Lower lobe of right lung (tissue), 2 donors: ENCODE results near the gene MET. TPM values are rescaled to one million over a fixed set of nuclear protein-coding genes. Genes with fewer than 3 reads are reported as not detected.
A peak's percentile ranks its signal among the peaks of the same experiment; 100 is the strongest.

Experiments
- ATAC-seq, 2 donors: fragments of 200-7000 bp; cut with Tn5 transposase; one replicate each; pipeline ENCODE4 v1.9.1; 2020 to 2022; ENCODE audit warnings: mild to moderate bottlenecking in 2 of 2, moderate library complexity in 2 of 2
- DNase-seq: peaks from one replicate; pipeline ENCODE4 v3.0.0-alpha.2; 2020
- H3K27ac ChIP-seq: fragments of 200-600 bp; one replicate; pipeline ENCODE4 v1.8.0; 2022
- H3K27me3 ChIP-seq: fragments of 200-600 bp; one replicate; pipeline ENCODE4 v1.8.0; 2022; ENCODE audit warnings: low read depth
- H3K36me3 ChIP-seq: fragments of 200-600 bp; one replicate; pipeline ENCODE4 v1.8.0; 2022; ENCODE audit warnings: mild to moderate bottlenecking
- H3K4me1 ChIP-seq: fragments of 200-600 bp; one replicate; pipeline ENCODE4 v1.8.0; 2022
- H3K4me3 ChIP-seq: fragments of 200-600 bp; one replicate; pipeline ENCODE4 v1.8.0; 2022; ENCODE audit warnings: mild to moderate bottlenecking
- H3K9me3 ChIP-seq: fragments of 200-600 bp; one replicate; pipeline ENCODE4 v1.8.0; 2022
- intact Hi-C: fragments of 100-400 bp; cut with DNase I; formaldehyde crosslinking; loops from one replicate; pipeline ENCODE4 v1.11.0; 2022
- total RNA-seq: library from RNA; stranded (reverse); fragmentation: NEBNext Ultra II Directional; extraction: Animal tissue kit (Norgen Biotek cat#: 25700); gene quantifications from one replicate; pipeline ENCODE4 v1.2.1, GENCODE V29; 2021
- TF ChIP-seq, protein P1 (sequence below): fragments of 200-600 bp; IDR thresholded peaks from one replicate; pipeline ENCODE4 v1.8.0; 2022; ENCODE audit warnings: antibody characterized with exemption, mild to moderate bottlenecking
- donor health status: DM: no; HTN: yes; CAD: no; lungs with severe emphysema.

The MET gene
- total RNA-seq, 1 donor from 2014 or later: 74.3 TPM

DNA sequence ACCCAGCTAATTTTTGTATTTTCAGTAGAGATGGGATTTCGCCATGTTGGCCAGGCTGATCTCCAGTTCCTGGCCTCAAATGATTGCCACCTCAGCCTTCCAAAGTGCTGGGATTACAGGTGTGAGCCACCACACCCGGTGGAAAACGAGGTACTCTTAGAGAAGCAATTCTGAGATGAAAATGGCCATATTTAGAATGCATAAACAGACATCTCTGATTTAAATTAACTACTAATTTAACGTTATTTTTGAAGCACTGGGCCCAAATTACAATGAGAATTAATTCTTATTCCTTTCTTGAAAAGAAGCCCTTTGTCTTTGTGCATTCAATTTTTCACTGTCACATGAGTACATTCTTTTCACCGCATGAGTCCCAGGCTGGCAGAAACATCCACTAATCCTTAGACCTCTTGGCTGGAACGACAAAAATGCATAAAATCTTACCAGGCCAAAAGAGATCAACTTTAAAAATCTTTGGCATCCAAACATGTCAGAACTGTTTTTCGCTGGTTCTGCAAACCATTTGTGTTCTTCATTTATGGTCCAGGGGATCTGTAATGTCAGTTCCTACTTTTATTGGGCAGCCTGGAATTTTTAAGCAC, 130.2 kb downstream of the MET start:
- no peaks in the 10 kb centered on the region for H3K36me3 ChIP-seq
- no peak for DNase-seq
- TF ChIP-seq, protein P1, sequence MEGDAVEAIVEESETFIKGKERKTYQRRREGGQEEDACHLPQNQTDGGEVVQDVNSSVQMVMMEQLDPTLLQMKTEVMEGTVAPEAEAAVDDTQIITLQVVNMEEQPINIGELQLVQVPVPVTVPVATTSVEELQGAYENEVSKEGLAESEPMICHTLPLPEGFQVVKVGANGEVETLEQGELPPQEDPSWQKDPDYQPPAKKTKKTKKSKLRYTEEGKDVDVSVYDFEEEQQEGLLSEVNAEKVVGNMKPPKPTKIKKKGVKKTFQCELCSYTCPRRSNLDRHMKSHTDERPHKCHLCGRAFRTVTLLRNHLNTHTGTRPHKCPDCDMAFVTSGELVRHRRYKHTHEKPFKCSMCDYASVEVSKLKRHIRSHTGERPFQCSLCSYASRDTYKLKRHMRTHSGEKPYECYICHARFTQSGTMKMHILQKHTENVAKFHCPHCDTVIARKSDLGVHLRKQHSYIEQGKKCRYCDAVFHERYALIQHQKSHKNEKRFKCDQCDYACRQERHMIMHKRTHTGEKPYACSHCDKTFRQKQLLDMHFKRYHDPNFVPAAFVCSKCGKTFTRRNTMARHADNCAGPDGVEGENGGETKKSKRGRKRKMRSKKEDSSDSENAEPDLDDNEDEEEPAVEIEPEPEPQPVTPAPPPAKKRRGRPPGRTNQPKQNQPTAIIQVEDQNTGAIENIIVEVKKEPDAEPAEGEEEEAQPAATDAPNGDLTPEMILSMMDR: no peak
- no peaks in the 10 kb centered on the region for H3K27me3 ChIP-seq
- no peak overlapping the region for H3K4me3 ChIP-seq
- H3K9me3 ChIP-seq: no peaks in the 10 kb centered on the region
- H3K4me1 ChIP-seq: peaks cover 13% of the 10 kb centered on the region
- intact Hi-C loops: no loop called here
- ATAC-seq: no peak
- no peak overlapping the region for H3K27ac ChIP-seq

DNA sequence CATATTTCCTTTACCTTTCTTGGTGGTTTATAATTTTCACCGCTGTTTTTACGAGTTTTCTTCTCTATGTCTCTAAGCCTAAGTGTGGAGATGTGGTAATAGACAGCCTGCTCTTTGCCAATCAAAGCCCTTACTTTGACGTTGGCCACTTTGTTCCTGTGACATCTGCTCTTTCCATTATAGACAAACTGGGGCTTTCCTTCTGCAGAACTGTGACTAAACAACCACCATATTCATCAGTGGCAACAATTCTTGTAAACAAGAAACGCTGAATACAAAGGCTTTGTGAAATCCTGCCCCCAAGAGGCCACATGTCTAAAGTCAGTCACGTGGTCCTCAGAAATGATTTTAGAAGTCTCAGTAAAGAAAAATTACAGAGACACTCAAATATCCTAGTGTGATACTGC, 130.8 kb downstream of the MET start:
- no peaks in the 10 kb centered on the region for H3K9me3 ChIP-seq
- no peak overlapping the region for H3K27ac ChIP-seq
- H3K4me1 ChIP-seq: peaks cover 13% of the 10 kb centered on the region
- no peak overlapping the region for H3K4me3 ChIP-seq
- H3K27me3 ChIP-seq: no peaks in the 10 kb centered on the region
- no peaks in the 10 kb centered on the region for H3K36me3 ChIP-seq
- ATAC-seq: peak; percentile 32 to 53
- TF ChIP-seq, protein P1: peak; percentile 42
- DNase-seq: no peak
- intact Hi-C loops: no loop called here

DNA sequence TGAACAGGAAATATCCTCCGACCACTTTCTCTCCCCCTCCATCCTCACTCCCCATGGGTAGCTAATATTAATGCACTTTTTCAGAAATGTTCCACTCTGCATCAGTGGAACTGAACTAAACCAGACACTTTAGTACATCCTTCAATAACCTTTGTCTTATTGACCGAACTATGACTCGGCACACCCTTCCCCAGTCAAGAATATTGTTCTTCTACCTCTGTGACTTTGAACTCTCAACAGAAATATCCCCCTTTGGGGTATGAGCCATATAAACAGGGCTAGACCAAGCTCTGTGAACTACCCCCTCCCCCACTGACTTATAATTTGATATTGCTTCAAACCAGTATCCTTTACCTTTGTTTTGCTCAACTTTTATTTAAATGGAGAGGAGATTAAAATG, 132.5 kb downstream of the MET start:
- intact Hi-C loops: no loop called here
- no peaks in the 10 kb centered on the region for H3K9me3 ChIP-seq
- DNase-seq: no peak
- ATAC-seq: no peak
- H3K36me3 ChIP-seq: no peaks in the 10 kb centered on the region
- H3K4me3 ChIP-seq: no peak overlapping the region
- H3K27ac ChIP-seq: no peak overlapping the region
- no peaks in the 10 kb centered on the region for H3K27me3 ChIP-seq
- TF ChIP-seq, protein P1: no peak
- peaks cover 18% of the 10 kb centered on the region for H3K4me1 ChIP-seq

DNA sequence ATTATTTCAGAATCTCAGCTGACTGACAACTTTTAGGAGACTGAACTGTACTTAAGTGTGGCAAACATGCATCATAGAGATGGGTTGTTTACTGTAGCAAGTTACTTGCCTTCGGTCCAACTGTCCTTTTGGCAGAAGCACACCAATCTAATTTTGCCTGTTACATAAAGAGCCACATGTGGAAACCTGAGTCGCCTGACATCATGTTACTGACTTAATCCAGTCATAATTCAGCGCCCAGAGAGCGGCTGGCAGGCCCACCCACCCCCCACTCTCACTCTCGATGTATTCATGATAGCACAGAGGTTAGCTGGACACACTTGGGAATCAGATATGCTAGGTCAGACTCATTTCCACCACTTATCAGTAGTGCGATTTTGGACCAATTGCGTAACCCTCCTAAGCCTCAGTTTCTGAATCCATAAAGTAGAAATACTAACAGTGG, 133.1 kb downstream of the MET start:
- DNase-seq: no peak
- Histone ChIP-seq H3K36me3 (no peaks in the 10 kb centered on the region), H3K9me3 (no peaks in the 10 kb centered on the region), H3K27ac (no peak overlapping the region), H3K4me1 (peaks cover 21% of the 10 kb centered on the region), H3K27me3 (no peaks in the 10 kb centered on the region), H3K4me3 (no peak overlapping the region)
- TF ChIP-seq, protein P1: no peak
- ATAC-seq: peak in 1 of 2 donors; percentile 33
- intact Hi-C loops: loop anchor here (5.0 kb wide), 1 partner anchor 213 kb away; no protein-coding TSS in a partner anchor

DNA sequence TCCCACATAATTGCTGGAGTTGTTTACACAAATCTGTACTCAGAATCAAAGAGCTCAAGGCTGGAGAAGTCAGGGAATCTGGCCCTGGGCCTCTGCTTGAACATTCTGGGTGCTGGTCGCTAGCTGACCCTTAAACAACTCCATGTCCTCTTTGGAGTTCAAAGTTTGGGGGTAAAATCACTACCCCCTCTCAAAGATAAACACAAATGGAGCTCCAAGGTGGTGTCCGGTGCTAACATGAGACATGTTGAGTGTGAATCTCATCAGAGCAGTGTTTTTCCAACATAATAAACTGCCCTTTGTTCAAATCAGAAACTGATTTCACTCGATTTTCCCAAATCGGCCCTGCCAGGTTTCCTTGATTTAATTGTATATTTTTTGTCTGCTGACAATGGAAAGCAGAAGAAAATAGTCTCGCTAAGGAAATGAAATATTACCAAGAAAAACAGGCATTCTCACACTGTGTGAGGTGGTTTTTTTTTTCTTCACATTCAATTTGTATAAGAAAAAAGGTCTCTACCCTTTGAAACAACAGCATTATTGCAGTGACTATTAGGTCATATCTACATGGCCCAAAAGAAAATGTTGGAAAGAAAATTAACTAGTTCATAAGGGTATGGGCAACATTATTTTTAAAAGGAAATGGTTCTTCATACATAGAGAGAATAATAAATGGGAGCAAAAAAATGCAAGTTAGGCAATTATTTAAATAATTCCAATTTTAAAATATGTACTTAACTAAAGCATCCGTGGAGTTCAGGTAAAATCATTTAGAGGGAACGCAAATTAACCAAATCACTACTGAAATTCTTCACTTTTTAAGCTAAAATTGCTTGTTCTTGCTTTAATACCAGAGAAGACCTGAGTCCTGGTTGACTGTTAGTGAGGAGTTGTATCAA, 134.3 kb downstream of the MET start:
- no peaks in the 10 kb centered on the region for H3K36me3 ChIP-seq
- no peak overlapping the region for H3K4me3 ChIP-seq
- no peaks in the 10 kb centered on the region for H3K27me3 ChIP-seq
- no peak for ATAC-seq
- H3K27ac ChIP-seq: no peak overlapping the region
- H3K9me3 ChIP-seq: no peaks in the 10 kb centered on the region
- TF ChIP-seq, protein P1: no peak
- DNase-seq: no peak
- intact Hi-C loops: loop anchor here (5.0 kb wide), 1 partner anchor 214 kb away; no protein-coding TSS in a partner anchor
- H3K4me1 ChIP-seq: peaks cover 25% of the 10 kb centered on the region
